HTERT RPE-1 (cell line): ENCODE data around the gene RAB3C.

Source experiments
- in situ Hi-C: fragments of 300-500 bp; cut with MboI; formaldehyde crosslinking; loops from 4 replicates; pipeline ENCODE4 v1.14.3; 2020; ENCODE audit warnings: low sequenced_read_pairs

The RAB3C gene

GRCh38 chr5:58765058-58765457, 182.2 kb downstream of the RAB3C start:
- in situ Hi-C loops = no loop called here

GRCh38 chr5:58767104-58767503, 184.2 kb downstream of the RAB3C start:
- in situ Hi-C loops = no loop called here

- in situ Hi-C loops = no loop called here
Observed at GRCh38 chr5:58770136-58770535, 187.3 kb downstream of the RAB3C start.

- in situ Hi-C loops = no loop called here
Observed at GRCh38 chr5:58771796-58772195, 188.9 kb downstream of the RAB3C start.

GRCh38 chr5:58773744-58774441, 191.0 kb downstream of the RAB3C start:
- in situ Hi-C loops = no loop called here

GRCh38 chr5:58774937-58775336, 192.1 kb downstream of the RAB3C start:
- in situ Hi-C loops = no loop called here

GRCh38 chr5:58775701-58776262, 192.9 kb downstream of the RAB3C start:
- in situ Hi-C loops = no loop called here

GRCh38 chr5:58776559-58776958, 193.7 kb downstream of the RAB3C start:
- in situ Hi-C loops = no loop called here

GRCh38 chr5:58778888-58779287, 196.0 kb downstream of the RAB3C start:
- in situ Hi-C loops = no loop called here

- in situ Hi-C loops = no loop called here
Observed at GRCh38 chr5:58786035-58786434, 203.2 kb downstream of the RAB3C start.

GRCh38 chr5:58786711-58787303, 203.9 kb downstream of the RAB3C start:
- in situ Hi-C loops = no loop called here

GRCh38 chr5:58787987-58788386, 205.1 kb downstream of the RAB3C start:
- in situ Hi-C loops = no loop called here

GRCh38 chr5:58793888-58794657, 211.2 kb downstream of the RAB3C start:
- in situ Hi-C loops = no loop called here

- in situ Hi-C loops = no loop called here
Observed at GRCh38 chr5:58794875-58795274, 212.0 kb downstream of the RAB3C start.

GRCh38 chr5:58795327-58795726, 212.5 kb downstream of the RAB3C start:
- in situ Hi-C loops = no loop called here

GRCh38 chr5:58797021-58797420, 214.1 kb downstream of the RAB3C start:
- in situ Hi-C loops = no loop called here

GRCh38 chr5:58800356-58800755, 217.5 kb downstream of the RAB3C start:
- in situ Hi-C loops = no loop called here

GRCh38 chr5:58800861-58801540, 218.1 kb downstream of the RAB3C start:
- in situ Hi-C loops = no loop called here

- in situ Hi-C loops = no loop called here
Observed at GRCh38 chr5:58803056-58803455, 220.2 kb downstream of the RAB3C start.

- in situ Hi-C loops = no loop called here
Observed at GRCh38 chr5:58804291-58804690, 221.4 kb downstream of the RAB3C start.

- in situ Hi-C loops = no loop called here
Observed at GRCh38 chr5:58810086-58810485, 227.2 kb downstream of the RAB3C start.
